Inflammatory macrophage (primary cell): Measurements from ENCODE around the gene EML4.
"Not testable (repeated sequence)": the region's sequence is repeated elsewhere in the genome, so short reads cannot be mapped to it uniquely, and the experiment has no call there.

ENCODE experiments used
- DNase-seq, 2 donors: peaks; one replicate each; pipeline ENCODE4 v3.0.0-alpha.2; 2020 to 2022

Gene EML4

GRCh38 chr2:42314892-42315468, 145.8 kb downstream of the EML4 start:
- peak; percentile 37 to 79 for DNase-seq

DNA sequence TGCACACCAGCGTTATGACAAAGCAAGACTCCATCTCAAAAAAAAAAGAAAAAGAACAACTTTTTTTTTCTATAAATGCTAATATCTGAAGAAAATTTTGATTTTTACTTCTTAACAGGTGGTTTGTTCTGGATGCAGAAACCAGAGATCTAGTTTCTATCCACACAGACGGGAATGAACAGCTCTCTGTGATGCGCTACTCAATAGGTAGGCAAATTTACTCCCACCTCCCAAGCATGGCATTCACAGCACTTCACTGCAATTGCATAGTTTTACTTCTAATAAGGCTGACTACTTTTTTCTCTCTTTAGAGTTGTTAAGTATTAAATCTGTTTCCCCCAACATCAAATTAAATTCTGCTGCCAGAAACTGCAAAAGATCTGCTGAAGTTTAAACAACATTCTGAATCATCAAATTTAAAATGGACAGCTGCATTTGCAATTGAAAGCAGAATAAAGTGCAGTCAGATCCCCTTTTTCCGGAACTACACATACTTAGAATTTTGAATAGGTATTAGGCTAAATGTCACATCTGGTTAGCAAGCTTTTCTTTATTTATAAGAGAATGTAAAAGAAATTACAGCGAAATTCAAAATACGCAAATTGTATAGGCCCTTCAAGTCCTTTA, 146.8 kb downstream of the EML4 start:
- DNase-seq, result no peak

DNA sequence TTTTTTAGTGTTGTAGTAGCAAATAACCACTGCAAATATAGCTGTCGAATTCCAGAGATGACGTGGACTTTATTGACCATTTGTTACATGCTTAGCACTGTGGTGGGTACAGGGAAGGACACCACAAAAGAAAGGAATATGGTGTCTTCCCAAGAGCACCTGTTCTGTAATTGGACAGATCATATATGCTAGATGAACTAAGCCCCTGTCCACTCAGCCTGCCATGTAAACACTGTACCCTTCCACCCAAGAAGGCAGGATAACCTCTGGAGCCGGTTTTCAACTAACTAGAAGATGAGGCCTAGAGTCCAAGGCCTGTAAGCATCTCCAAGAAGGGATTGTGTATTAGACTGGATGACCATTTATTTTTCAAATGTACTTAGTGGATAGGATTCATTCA, 147.8 kb downstream of the EML4 start:
- DNase-seq, result no peak

GRCh38 chr2:42317486-42317885, 148.3 kb downstream of the EML4 start:
- no peak for DNase-seq

DNA sequence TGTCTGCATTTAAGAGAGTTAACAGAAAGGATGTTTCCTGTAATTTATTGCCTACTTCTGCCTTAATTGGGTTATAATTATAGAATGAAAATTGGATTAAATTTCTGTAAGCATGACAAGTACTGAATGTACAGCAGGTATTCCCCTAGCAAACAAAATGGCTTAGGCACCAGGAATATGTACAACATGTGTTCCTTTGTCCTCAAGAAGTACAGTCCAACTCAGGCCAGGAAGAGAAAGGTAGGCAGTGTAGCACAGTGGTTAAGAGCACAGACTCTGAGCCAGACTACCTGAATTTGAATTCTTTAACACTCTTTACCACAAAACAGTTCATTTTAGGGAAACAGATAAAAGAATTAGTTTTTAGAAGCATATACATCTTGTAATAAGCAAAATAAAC, 148.8 kb downstream of the EML4 start:
- no peak for DNase-seq

DNA sequence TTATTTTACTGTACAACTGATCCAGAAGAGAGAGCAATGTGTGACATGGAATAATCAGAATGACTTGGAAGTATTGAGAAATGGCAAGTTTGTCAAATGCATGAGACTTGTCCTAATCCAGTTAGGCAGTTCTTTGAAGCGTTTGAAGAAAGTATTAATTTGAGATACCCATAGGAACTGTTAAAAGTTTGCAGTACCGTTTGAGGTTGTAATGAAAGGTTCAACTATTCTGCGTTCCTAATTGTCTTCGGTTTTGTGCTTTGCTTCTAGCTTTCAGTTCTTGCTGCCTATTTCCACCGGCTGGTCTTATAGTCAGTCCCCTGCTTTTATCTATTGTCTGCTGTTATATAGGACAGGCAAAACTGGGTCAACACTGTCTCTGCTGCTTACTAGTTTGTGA, 150.1 kb downstream of the EML4 start:
- no peak for DNase-seq

DNA sequence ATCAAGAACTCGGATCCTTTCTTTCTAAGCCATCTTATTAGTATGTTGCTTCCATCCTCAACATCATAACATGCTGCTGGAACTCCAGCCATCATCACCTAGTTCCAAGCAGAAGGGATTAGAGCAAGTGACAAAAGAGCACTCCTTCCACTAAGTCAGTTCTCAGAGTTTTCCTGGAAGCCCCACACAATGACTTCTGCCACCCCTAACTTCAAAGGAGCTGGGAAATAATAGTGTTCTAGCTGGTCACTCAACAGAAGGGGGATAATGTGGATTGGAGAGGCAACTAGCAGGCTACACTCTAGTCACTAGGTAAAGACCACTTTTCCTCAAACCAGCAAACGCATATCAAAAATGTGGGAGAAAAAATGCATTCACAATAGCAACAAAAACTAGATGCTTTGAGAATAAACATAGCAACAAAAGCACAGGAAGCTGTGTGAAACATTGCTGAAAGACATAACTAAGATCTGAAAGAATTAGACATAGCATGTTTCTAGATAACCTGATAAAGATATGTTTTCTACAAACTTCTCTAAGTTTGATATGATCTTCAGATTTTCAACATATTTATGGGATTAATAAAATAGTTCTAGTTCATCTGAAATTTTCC, 152.4 kb downstream of the EML4 start:
- DNase-seq, result no peak

GRCh38 chr2:42324244-42324643, 155.1 kb downstream of the EML4 start:
- DNase-seq, result no peak

DNA sequence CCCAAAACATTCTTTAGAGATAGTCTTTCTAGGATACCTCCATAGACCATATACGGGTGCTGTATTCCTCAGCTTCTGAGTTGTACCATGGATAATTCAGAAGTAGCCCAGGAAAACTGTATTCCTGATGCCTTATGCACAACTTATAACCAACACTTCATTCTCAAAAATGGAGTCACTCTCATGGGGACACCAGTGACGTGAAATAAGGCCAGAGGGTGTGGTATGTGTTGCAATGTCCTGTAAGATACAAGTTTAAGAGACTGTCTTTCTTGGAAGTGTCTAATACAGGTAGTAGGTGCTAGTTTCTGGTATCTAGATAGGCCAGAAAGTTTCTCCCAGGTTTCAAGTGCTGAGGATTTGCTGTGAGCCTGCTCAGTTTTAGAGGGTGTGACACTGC, 155.8 kb downstream of the EML4 start:
- DNase-seq, result no peak

DNA sequence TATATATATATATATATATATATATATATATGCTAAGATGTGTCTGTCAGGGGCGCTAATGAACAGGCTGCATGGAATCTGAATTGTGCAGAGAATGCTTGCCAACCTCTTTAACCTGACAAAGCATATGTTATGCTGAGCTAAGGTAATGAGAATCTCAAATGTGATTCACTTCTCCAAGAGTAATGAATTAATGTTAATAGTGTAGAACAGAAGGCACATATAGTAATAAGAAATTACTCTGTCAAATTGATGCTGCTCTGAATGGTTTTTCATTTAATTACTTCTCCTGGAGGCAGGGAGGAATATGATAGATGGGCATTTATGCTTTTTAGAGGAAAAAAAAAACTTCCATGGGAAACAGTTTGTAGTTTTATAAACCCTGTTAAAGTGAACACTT, 156.5 kb downstream of the EML4 start:
- no peak for DNase-seq

- no peak for DNase-seq
These were observed 158.0 kb downstream of the EML4 start for GRCh38 chr2:42327125-42327524.

DNA sequence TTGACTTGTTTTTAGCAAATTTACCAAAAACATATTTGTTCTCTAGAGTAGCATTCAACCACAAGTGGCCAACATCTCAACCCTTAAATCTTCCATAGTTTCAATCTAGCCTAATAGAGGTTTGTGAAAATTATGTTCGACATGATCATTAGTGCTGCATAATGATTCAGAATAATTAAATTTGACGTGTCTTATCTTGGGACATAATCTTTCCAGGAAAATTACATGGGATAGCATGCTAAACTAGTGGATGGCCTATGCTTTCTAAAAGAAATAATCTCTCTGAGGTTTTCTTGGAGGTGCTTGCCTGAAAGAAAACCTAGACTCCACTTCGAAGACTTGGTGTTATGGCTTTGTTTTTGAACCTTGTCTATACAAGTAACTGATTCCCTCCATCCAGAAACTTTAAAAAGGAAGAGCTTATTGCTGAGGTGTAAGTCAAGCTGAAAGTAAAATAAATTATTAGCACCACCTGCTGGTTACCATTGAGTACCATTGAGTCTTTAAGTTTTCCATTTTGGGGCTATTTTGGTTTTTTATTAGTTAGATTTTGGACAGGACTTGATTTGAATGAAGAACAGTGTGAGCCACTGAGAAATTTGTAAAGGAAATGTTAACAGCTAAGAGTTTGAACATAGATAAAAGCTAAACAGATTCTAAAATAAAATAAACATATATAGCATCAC, 159.1 kb downstream of the EML4 start:
- DNase-seq, result no peak

DNA sequence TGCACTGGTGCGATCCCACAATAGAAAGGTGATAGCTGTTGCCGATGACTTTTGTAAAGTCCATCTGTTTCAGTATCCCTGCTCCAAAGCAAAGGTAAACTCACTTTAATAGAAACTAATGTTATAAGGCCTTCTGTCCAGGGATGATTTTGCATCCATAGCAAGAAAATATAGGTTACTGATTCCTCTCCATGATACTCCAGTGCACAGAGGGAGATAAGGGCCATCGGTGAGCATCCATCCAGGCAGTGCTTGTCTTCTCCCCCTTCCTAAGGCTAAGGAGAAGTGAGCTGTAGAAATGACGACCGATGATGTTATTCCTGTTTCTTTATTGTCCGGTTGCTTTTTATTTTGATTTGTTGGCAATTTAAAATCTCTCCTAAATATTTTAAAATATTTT, 159.8 kb downstream of the EML4 start:
- DNase-seq, result no peak

GRCh38 chr2:42329736-42330135, 160.6 kb downstream of the EML4 start:
- DNase-seq, result no peak

GRCh38 chr2:42331569-42332284, 162.6 kb downstream of the EML4 start:
- DNase-seq, result no peak

- no peak for DNase-seq
These were observed 163.4 kb downstream of the EML4 start for GRCh38 chr2:42332575-42332974.

DNA sequence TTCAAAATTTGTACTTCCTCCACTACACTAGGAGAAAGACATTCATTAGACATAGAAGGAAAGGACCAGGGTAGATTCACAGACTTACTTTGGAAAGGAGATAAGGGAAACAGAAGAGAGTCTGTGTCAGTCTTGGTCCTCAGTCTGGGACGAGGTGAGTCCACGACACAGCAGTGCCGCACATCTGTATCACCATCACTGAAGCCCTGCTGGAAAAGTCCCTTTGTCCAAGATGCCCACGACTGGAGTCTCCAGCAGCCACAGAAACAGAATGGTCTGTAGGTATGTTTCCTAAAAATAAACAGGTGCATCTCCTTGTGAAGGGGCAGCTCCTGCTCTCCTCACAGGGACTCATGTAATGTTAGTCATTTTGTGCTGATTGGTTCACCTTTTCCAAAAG, 164.4 kb downstream of the EML4 start:
- no peak for DNase-seq

GRCh38 chr2:42334220-42334619, 165.1 kb downstream of the EML4 start:
- no peak for DNase-seq

DNA sequence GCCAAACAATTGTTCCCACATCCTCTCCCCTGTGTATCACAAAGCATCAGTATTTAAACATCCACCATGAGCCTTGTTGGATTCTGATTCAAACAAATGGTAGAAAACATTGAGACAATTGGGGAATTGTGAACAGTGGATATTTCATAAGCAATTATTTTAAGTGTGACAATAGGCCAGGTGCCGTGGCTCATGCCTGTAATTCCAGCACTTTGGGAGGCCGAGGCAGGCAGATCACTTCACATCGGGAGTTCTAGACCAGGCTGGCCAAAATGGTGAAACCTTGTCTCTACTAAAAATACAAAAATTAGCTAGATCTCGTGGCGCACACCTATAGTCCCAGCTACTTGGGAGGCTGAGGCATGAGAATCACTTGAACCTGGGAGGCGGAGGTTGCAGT, 165.7 kb downstream of the EML4 start:
- DNase-seq, result not testable (repeated sequence)

DNA sequence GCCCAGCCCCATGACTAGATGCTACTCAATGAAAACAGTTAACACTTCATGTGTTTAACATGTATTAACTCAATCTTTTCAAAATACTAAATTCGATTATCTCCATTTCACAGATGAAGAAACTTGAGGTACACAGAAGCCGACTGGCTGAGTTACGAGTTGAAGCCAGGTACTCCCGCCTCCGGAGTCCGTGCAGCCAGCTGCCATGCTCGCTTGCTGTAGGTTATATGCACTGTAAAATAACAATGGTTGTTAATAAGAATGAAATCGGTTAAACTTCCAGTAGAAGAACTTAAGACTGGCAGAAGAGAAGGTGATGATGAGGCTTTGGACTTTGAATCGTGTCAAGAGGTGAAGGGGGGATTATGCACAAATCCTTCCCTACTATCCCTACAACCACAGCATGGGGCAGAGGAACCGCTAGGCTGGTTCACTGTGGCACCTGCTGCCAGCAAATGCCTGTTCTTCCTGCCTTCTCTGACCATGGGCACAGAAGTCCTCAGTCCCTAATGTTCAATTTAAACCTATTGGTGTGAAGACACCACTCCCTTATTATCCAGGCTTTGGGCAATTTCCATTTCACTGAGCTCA, 166.5 kb downstream of the EML4 start:
- no peak for DNase-seq

- DNase-seq, result no peak
These were observed 167.3 kb downstream of the EML4 start for GRCh38 chr2:42336361-42336965.

GRCh38 chr2:42337356-42337820, 168.2 kb downstream of the EML4 start:
- DNase-seq, result no peak
